Loucy (cell line): ENCODE measurements around the gene TLR9.

Experiments
- H2AFZ ChIP-seq: fragments of 200-600 bp; sonication (generic); 2 replicates; pipeline ENCODE4 v1.6.0; 2016; ENCODE audit warnings: antibody characterized with exemption, mild to moderate bottlenecking, low read length, moderate library complexity
- H3F3A ChIP-seq: fragments of 200-600 bp; 2 replicates; pipeline ENCODE4 v1.6.0; 2016; ENCODE audit warnings: antibody characterized with exemption, low read depth, mild to moderate bottlenecking
- H3K27me3 ChIP-seq: fragments of 200-600 bp; sonication (generic); 2 replicates; pipeline ENCODE4 v1.6.1; 2014; ENCODE audit warnings: low read length, mild to moderate bottlenecking; ENCODE audit not compliant: insufficient read depth, poor library complexity, severe bottlenecking
- H3K36me3 ChIP-seq: fragments of 200-600 bp; sonication (generic); 2 replicates; pipeline ENCODE4 v1.6.1; 2016; ENCODE audit warnings: low read length; ENCODE audit not compliant: insufficient read depth
- H3K4me1 ChIP-seq: fragments of 200-600 bp; sonication (generic); 2 replicates; pipeline ENCODE4 v1.5.1; 2014; ENCODE audit warnings: low read length, mild to moderate bottlenecking; ENCODE audit not compliant: insufficient read depth, poor library complexity, severe bottlenecking
- H3K4me2 ChIP-seq: fragments of 200-600 bp; sonication (generic); 2 replicates; pipeline ENCODE4 v1.6.0; 2014; ENCODE audit warnings: antibody characterized with exemption, low read length, low read depth, mild to moderate bottlenecking; ENCODE audit not compliant: poor library complexity, severe bottlenecking
- H3K4me3 ChIP-seq: fragments of 200-600 bp; sonication (generic); 2 replicates; pipeline ENCODE4 v1.5.1; 2014; ENCODE audit warnings: low read length, mild to moderate bottlenecking, mixed read lengths; ENCODE audit not compliant: poor library complexity, severe bottlenecking
- H3K79me2 ChIP-seq: fragments of 200-600 bp; sonication (generic); 2 replicates; pipeline ENCODE4 v1.6.1; 2014; ENCODE audit warnings: low read length; ENCODE audit not compliant: insufficient read depth
- H3K9ac ChIP-seq: fragments of 200-600 bp; sonication (generic); 2 replicates; pipeline ENCODE4 v1.6.0; 2014; ENCODE audit warnings: mild to moderate bottlenecking, low read depth, low read length, moderate library complexity; ENCODE audit not compliant: poor library complexity, severe bottlenecking
- H3K9me2 ChIP-seq: fragments of 200-600 bp; sonication (generic); replicated peaks from 2 replicates; pipeline ENCODE4 v1.6.1; 2016; ENCODE audit warnings: low read depth, low read length, mixed read lengths
- H3K9me3 ChIP-seq: fragments of 200-600 bp; sonication (generic); 2 replicates; pipeline ENCODE4 v1.6.1; 2014; ENCODE audit warnings: mild to moderate bottlenecking, antibody characterized with exemption, low read length, low read depth; ENCODE audit not compliant: insufficient read depth
- H4K20me1 ChIP-seq: fragments of 200-600 bp; sonication (generic); 2 replicates; pipeline ENCODE4 v1.6.0; 2014; ENCODE audit warnings: antibody characterized with exemption, low read length, mild to moderate bottlenecking; ENCODE audit not compliant: insufficient read depth, poor library complexity, severe bottlenecking
- CTCF ChIP-seq: fragments of 200-600 bp; sonication (generic); conservative IDR thresholded peaks from 2 replicates; pipeline ENCODE4 v1.5.1; 2014; ENCODE audit warnings: mild to moderate bottlenecking, antibody characterized with exemption, low read length
- EZH2phosphoT487 ChIP-seq: fragments of 200-600 bp; IDR thresholded peaks from 2 replicates; pipeline ENCODE4 v1.6.1; 2018; ENCODE audit warnings: antibody characterized with exemption, mild to moderate bottlenecking, moderate library complexity, borderline replicate concordance

TLR9 gene

DNA sequence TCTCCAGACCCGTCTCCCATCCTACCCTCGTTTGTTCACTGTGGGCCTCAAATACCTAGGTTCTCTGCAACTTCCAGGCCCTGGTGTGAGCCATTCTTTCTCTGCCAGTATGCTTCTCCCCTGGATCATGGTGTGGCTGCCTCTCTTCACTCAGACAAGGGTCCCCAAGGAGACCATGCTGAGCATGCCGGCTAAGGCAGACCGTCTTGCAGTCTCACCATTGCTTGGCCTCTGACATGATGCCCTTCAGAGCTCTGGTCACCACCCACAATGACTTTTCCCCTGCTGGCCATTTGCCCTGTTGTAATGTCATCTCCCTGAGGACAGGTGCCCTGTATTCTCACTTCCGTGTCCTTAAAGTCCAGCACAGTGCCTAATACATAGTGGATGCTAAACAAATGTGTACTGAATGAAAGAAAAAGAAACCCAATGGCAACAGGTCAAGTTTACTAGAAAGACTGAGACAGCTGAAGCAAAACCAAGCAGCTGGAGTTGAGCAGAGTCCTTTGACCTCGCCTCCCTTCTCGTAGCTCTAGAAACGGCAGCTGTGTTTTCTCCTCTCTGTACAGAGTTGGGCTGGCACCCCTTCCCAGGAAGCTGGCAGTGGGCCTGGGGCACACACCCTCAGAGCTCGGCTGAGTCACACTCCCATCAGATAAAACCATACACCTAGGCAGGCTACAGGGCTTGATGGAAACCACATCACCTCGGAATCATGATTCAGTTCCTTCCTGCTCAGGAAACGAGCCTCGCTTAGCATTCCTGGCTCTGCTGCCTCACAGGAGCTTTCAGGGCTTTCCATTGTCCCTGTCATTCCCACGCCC is 8.6 kb downstream of the TLR9 start:
- Histone ChIP-seq H3K36me3 (peaks cover 38% of the 10 kb centered on the region; the same call in 1 of the 2 replicates), H2AFZ (no peak overlapping the region), H3K27me3 (no peaks in the 10 kb centered on the region)

DNA sequence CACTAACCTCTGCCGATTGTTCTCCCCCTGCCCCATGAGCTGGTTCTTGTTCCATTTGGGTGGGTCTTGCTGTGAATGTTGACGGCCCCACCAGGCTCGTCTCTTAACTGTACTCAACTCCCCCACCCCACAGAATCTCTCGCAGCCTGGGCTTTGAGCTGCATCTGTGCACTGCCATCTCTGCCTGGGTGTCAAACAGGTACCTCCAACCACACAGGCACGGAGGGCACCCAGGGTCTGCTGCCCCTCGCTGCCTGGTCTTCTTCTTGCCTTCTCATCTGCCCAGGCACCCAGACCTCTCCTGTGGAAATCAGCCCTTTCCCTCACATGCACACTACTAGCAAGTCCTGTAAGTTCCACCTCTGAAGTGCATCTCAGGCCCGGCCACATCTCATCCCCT is 10.1 kb downstream of the TLR9 start:
- Histone ChIP-seq H3K4me3 (no peak overlapping the region), H3K9ac (no peak overlapping the region), H3K9me3 (no peaks in the 10 kb centered on the region), H4K20me1 (no peaks in the 10 kb centered on the region), H3K4me1 (peaks cover 34% of the 10 kb centered on the region), H3K27me3 (no peaks in the 10 kb centered on the region), H3K79me2 (peaks cover 5% of the 10 kb centered on the region; the same call in 1 of the 2 replicates), H3K36me3 (peaks cover 52% of the 10 kb centered on the region; the same call in 1 of the 2 replicates), H3F3A (peaks cover 13% of the 10 kb centered on the region; the same call in 1 of the 2 replicates), H3K4me2 (no peak overlapping the region), H3K9me2 (no peaks in the 10 kb centered on the region), H2AFZ (no peak overlapping the region)
- TF ChIP-seq EZH2phosphoT487 (no peak), CTCF (no peak)

More for the DNA sequence above, 8.6 kb downstream of the TLR9 start:
- Histone ChIP-seq H3K4me1 (peaks cover 48% of the 10 kb centered on the region), H3K4me2 (peak overlapping the region; percentile 98), H3K9me3 (no peaks in the 10 kb centered on the region), H3K79me2 (peaks cover 18% of the 10 kb centered on the region), H4K20me1 (no peaks in the 10 kb centered on the region), H3K9me2 (no peaks in the 10 kb centered on the region), H3F3A (peaks cover 13% of the 10 kb centered on the region; the same call in 1 of the 2 replicates), H3K9ac (peak overlapping the region; percentile 70), H3K4me3 (peak overlapping the region; percentile 74)
- TF ChIP-seq CTCF (no peak), EZH2phosphoT487 (no peak)

DNA sequence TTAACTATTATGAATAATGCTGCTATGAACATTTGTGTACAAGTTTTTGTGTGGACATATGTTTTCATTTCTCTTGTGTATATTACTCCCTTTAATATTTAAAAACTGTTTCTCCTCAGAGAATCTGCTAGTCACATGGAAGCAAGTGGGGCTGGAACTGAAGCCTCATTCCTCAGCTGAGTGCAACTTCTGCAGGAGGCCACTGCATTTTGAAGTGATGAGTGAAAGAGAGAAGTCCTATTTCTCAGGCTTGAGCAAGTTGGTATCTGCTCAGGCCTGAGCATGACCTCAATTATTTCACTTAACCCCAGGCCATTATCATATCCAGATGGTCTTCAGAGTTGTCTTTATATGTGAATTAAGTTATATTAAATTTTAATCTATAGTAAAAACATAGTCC is 11.5 kb downstream of the TLR9 start:
- TF ChIP-seq EZH2phosphoT487 (no peak), CTCF (no peak)
- Histone ChIP-seq H3K4me1 (peaks cover 26% of the 10 kb centered on the region), H3K36me3 (peaks cover 66% of the 10 kb centered on the region)

More for the DNA sequence above, 11.5 kb downstream of the TLR9 start:
- H3K79me2 ChIP-seq: peaks cover 5% of the 10 kb centered on the region
- H3K9me3 ChIP-seq: no peaks in the 10 kb centered on the region
- H3K4me3 ChIP-seq: no peak overlapping the region
- H3F3A ChIP-seq: peaks cover 13% of the 10 kb centered on the region; the same call in 1 of the 2 replicates
- H3K9me2 ChIP-seq: no peaks in the 10 kb centered on the region
- H3K9ac ChIP-seq: no peak overlapping the region
- H3K4me2 ChIP-seq: no peak overlapping the region
- H2AFZ ChIP-seq: no peak overlapping the region
- no peaks in the 10 kb centered on the region for H4K20me1 ChIP-seq
- H3K27me3 ChIP-seq: no peaks in the 10 kb centered on the region
